Stimulated activated CD8-positive, alpha-beta memory T cell treated with anti-CD3 and anti-CD28 coated beads, Interleukin-4, amount 100 ng/mL, for 48 hours (primary cell): ENCODE results near the gene SNX25.
"Not testable (repeated sequence)": the region's sequence is repeated elsewhere in the genome, so short reads cannot be mapped to it uniquely, and the experiment has no call there.

ENCODE experiments used
- DNase-seq: peaks from one replicate; pipeline ENCODE4 v3.0.0-alpha.2; 2020

SNX25 gene

GRCh38 chr4:185352202-185352601 is 142.8 kb downstream of the SNX25 start:
- no peak for DNase-seq

GRCh38 chr4:185352741-185353140 is 143.3 kb downstream of the SNX25 start:
- DNase-seq: no peak

- no peak for DNase-seq
Observed at GRCh38 chr4:185357211-185357610, 147.8 kb downstream of the SNX25 start.

GRCh38 chr4:185357733-185358440 is 148.5 kb downstream of the SNX25 start:
- DNase-seq: no peak

- DNase-seq: no peak
Observed at GRCh38 chr4:185358514-185358913, 149.1 kb downstream of the SNX25 start.

GRCh38 chr4:185358959-185359358 is 149.6 kb downstream of the SNX25 start:
- no peak for DNase-seq

- DNase-seq: no peak
Observed at GRCh38 chr4:185359767-185360446, 150.5 kb downstream of the SNX25 start.

- DNase-seq: no peak
Observed at GRCh38 chr4:185361872-185362271, 152.5 kb downstream of the SNX25 start.

GRCh38 chr4:185362570-185362969 is 153.2 kb downstream of the SNX25 start:
- DNase-seq: not testable (repeated sequence)

- DNase-seq: no peak
Observed at GRCh38 chr4:185363251-185363650, 153.9 kb downstream of the SNX25 start.

GRCh38 chr4:185364886-185365285 is 155.5 kb downstream of the SNX25 start:
- DNase-seq: no peak

- DNase-seq: no peak
Observed at GRCh38 chr4:185369731-185370130, 160.3 kb downstream of the SNX25 start.

GRCh38 chr4:185370268-185370949 is 161.0 kb downstream of the SNX25 start:
- no peak for DNase-seq

- no peak for DNase-seq
Observed at GRCh38 chr4:185371702-185372101, 162.3 kb downstream of the SNX25 start.

GRCh38 chr4:185374027-185374426 is 164.6 kb downstream of the SNX25 start:
- no peak for DNase-seq

GRCh38 chr4:185374573-185374972 is 165.2 kb downstream of the SNX25 start:
- no peak for DNase-seq

GRCh38 chr4:185378264-185378663 is 168.9 kb downstream of the SNX25 start:
- no peak for DNase-seq

- no peak for DNase-seq
Observed at GRCh38 chr4:185379326-185380295, 170.2 kb downstream of the SNX25 start.

GRCh38 chr4:185380320-185380719 is 170.9 kb downstream of the SNX25 start:
- no peak for DNase-seq

- no peak for DNase-seq
Observed at GRCh38 chr4:185381288-185382196, 172.1 kb downstream of the SNX25 start.

GRCh38 chr4:185382754-185383153 is 173.4 kb downstream of the SNX25 start:
- DNase-seq: no peak

- no peak for DNase-seq
Observed at GRCh38 chr4:185383451-185383850, 174.1 kb downstream of the SNX25 start.
